ENCODE measurements around the gene GBP2.
A peak's percentile ranks its signal among the peaks of the same experiment; 100 is the strongest.

Gene GBP2

GRCh38 chr1:89065079-89065868 lies 60.6 kb downstream of the GBP2 start, which contains the start of gene GBP1:
GBP1 (minus strand) TSS chr1:89065208; CDS start chr1:89063234, 1,974 bp downstream.
- DNase-seq (ENCODE audit: low spot score) = peak; percentile 56

GRCh38 chr1:89064632-89065031 lies 61.3 kb downstream of the GBP2 start:
- DNase-seq (ENCODE audit: low spot score) = no peak

DNA sequence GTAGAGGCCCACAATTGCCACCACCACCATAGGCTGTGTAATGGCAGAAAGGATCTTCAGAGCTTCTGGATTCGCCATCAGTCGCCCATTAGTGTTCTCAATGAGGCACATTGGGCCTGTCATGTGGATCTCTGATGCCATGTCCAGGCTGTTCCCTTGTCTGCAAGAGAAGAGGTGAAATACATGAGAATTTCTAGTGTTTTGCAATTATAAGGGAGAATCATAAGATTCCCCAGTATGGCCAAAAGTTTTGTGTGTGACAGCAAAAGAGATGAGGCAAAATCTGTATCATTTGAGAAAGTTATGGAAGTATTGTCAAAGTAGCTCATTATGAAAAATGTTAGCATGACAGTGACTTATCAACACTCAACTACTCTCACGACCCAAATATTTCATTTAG lies 62.8 kb downstream of the GBP2 start:
- no peak for DNase-seq (ENCODE audit: low spot score)

- no peak for DNase-seq (ENCODE audit: low spot score)
Measured at GRCh38 chr1:89060091-89060490, 65.8 kb downstream of the GBP2 start.
